SKM-1 treated with dmso at 0.1 percent for 144 hours (cell line): ENCODE measurements around the gene ZAP70.
"Not testable (repeated sequence)": the region's sequence is repeated elsewhere in the genome, so short reads cannot be mapped to it uniquely, and the experiment has no call there.

Experiments used
- DNase-seq: peaks from one replicate; lab custom pipeline; 2025; ENCODE audit not compliant: unreplicated experiment; lab: John Stamatoyannopoulos, UW

Gene ZAP70

DNA sequence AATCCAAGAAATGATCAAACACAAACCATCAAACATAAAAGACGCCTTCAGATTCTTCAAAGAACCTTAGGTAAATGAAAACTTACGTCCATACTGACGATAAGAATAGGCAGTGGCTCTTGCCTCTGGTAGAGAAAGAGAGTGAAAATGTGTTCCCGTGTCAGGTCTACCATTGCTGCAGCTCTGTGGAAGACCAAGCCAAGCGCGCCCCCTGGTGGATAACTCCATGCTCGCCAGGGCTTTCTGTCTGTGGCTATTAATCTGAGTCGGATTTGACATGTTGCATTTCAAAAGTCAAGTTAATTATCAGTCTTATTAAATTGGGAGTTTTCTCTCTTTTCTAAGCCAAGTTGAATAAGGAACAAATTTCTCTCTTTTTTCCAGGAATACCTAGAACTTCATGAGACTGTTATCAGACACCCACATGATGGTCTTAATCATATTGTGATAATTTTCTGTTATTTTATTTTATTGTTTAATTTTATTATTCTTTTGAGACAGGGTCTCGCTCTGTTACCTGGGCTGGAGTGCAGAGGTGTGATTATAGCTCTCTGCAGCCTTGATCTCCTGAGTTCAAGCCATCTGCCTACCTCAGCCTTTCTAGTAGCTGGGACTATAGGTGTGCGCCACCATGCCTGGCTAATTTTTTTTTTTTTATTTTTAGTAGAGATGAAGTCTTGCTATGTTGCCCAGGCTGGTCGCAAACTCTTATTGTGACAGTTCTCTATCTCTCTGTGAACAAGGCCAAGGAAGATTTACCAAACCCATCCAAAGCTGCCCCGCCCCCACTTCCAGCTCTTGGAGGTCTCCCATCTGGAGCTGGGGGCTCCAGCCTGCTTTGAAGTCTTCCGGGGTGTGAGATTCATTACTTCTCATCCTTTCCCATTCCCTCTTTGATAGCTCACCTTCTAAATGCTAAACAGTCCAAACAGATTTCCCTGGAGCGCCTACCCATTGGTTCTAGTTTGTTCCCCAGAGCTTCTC is 15.8 kb upstream of the ZAP70 start:
- peak; percentile 68 for DNase-seq

DNA sequence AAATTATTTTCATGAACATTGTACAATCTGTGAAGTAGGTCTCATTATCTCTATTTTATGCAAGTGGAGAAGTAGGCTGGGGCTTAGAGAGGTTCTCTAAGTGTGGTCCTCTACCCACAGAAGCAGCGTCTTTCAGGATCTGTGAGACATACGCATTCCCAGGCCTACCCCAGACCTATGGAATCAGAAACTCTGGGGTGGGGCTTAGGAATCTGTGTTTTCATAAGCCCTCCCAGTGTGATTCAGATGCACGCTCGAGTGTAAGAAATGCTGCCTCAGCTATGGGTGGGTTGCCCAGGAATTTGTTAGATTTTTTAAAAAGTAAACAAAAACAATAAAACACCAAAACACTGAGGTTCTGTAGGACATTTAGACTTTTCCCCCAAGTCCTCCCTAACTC is 14.8 kb upstream of the ZAP70 start:
- DNase-seq: no peak

- DNase-seq: peak; percentile 86
Measured at GRCh38 chr2:97699765-97700444, 13.5 kb upstream of the ZAP70 start.

GRCh38 chr2:97701186-97701585 is 12.2 kb upstream of the ZAP70 start:
- DNase-seq: no peak

- DNase-seq: no peak
Measured at GRCh38 chr2:97701851-97702465, 11.4 kb upstream of the ZAP70 start.

GRCh38 chr2:97702731-97703470 is 10.5 kb upstream of the ZAP70 start:
- no peak for DNase-seq

DNA sequence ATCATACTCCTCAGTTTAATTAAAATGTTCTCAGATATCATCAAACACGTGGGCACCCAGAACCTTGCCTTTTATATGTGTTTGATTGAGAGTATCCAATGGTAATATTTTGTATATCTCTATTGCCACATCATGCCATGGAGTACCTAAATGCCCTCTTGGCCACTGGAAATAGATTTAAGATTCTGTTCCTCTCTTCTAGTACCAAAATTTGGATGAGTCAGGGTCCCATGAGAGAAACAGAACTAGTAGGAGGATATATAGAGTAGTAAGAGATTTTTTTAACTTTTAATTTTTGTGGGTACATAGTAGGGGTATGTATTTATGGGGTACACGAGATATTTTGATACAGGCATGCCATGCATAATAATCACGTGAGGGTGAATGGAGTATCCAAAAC is 9.6 kb upstream of the ZAP70 start:
- no peak for DNase-seq

DNA sequence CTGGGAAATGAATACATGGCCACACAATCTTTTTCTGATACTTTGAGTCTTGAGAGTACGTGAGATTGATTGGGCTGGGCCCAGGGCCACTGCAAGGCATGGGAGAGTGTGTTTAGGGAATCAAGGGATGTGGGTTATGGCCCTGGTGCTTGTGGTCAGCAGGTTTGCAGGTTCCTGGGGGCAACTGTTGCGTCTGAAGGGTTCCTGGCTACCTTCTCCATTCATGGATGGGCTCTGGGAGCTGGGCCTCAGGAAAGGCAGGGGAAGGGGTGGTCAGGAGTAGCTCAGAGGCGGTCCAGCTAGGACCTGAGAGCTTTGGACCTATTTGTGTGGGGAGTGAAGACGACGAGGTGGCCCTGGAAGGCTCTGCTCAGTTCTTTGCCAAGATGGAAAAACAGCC is 8.4 kb upstream of the ZAP70 start:
- no peak for DNase-seq

GRCh38 chr2:97706112-97706511 is 7.3 kb upstream of the ZAP70 start:
- DNase-seq: no peak

GRCh38 chr2:97706708-97707345 is 6.5 kb upstream of the ZAP70 start:
- DNase-seq: no peak

- no peak for DNase-seq
Measured at GRCh38 chr2:97707362-97708047, 5.9 kb upstream of the ZAP70 start.

DNA sequence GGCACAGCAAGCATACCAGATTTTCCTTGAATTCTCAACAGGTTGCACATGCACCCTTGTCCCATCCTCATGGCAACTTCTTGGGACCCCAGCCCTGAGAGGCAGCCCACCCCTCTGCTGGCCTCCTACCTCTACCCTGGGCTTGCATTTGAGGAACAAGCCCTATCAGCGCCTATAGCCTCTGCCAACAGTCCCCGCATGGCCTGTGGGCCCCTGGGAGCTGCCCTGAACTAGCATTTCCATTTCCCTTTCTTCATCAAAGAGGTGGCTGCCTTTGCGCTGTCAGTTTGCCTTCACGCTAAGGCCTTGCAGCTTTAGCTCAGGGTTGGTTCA is 5.4 kb upstream of the ZAP70 start:
- no peak for DNase-seq

DNA sequence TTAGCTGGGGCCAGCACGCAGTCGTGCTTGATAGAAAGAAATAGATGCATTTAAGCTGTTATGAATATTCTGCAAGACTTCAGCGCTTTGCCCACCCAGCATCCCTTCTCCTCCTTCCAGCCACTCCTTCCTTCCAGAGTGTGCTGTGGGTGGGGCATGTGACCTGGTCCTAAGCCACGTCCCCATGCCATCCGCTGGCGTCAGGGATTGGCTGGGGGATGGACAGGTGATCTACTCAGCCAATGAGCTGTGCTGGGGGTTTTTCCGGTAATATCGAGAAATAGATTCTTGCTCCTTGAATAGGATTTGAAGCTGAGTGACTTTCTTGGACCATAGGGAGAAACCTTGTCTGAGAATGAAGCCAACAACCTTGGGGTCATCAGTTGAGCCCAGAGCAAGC is 4.8 kb upstream of the ZAP70 start:
- DNase-seq: no peak

DNA sequence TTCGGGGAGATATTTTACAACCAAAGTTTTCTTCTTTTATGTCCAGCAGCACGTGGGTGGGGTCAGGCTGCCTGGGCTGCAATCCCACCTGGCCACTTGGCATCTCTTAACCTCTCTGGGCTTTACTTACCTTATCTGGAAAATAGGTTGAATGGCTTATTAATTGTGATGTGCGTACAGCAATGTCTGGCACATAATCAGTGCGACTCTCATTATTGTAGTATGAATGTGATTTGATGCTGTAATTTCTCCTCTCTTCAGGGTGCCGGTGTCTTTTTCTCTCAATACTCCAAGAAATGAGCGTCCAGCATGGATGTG is 2.0 kb upstream of the ZAP70 start:
- DNase-seq: no peak

DNA sequence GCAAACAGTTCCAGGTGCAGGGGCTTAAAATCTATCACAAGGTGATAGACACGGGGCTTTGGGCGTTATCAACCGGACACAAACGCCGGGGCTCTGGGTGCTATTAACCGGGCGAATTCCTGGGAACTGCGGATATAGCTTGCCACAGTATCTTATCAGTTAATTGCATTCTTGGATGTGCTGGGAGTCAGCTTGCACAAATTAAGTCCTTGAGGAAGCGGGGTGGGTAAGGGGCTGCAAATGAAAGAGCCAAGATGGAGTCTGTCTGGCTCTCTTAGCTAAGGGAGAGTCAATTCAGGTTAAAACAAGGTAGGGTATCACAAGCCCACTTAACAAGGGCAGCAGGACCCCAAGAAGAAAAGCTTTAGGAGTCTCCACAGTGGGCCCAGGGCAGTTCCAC is 1.2 kb upstream of the ZAP70 start:
- not testable (repeated sequence) for DNase-seq

DNA sequence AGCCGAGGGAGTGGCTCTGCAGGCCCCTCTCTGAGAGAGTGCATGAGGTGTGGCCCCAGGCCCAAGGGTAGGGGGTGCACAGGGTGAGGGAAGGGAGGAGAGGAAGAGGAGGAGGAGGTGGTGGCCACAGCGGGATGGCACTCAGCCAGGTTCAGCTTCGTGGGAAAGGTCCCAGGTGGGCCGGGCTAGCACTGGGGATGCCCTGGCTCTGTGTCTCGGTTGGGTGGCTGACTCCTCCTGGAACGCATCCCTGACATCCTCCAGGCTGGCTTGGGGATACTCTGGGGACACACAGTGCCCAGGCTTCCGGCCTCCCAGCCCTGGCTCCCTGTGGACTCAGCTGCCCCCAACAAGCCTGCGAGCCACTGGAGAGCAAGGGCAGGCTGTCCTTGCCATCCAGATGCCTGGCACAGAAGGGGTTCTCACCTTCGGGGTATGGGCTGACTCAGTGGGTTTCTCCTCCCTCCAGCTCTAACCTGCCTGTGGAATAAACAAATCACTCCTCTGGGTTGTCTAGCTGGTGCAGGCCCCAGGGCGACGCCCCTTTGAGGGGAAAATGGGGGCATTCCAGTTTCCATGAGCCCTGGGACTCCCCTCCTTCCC is 582 bp upstream of the ZAP70 start:
- no peak for DNase-seq

- no peak for DNase-seq
Measured at GRCh38 chr2:97714084-97714949, 941 bp downstream of the ZAP70 start.

DNA sequence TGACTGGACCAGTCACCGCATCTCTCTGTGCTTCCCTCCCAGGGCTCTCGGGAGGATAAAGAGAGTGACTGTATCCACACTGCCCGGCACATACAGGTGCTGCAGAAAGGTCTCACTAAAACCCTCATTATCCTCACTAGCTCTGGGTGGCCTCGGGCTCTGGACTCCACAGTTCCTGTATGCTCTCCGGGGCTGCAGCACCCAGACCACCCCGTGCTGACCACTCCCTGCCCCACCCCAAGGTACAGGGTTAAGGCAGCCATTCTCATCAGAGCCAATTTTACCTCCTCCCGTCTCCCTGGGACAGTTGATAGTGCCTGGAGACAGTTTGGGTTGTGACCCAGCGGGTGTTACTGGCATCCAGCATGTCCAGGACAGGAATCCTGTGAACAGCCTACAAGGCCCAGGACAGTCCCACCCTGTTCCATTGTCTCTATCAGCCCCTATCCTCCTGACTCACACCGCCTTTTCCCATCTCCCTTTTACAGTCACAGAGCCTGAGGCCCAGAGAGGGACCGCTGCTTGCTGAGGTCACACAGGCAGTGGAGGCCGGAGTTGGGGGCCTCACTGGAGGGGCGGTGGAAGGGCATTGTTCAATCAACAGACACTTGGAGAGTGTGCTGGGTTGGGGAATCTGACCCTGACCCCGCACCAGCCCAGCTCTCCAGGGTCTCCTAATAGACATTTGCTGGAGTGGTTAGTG is 1.7 kb downstream of the ZAP70 start:
- no peak for DNase-seq
